Measurements from ENCODE around the gene ASIP. TPM values are rescaled to one million over a fixed set of nuclear protein-coding genes. Genes with fewer than 3 reads are reported as not detected.
A peak's percentile ranks its signal among the peaks of the same experiment; 100 is the strongest.
"Not testable (repeated sequence)": the region's sequence is repeated elsewhere in the genome, so short reads cannot be mapped to it uniquely, and the experiment has no call there.

The ASIP gene, protein sequence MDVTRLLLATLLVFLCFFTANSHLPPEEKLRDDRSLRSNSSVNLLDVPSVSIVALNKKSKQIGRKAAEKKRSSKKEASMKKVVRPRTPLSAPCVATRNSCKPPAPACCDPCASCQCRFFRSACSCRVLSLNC
- total RNA-seq (2012; rRNA removed), result not detected in 2 replicates

DNA sequence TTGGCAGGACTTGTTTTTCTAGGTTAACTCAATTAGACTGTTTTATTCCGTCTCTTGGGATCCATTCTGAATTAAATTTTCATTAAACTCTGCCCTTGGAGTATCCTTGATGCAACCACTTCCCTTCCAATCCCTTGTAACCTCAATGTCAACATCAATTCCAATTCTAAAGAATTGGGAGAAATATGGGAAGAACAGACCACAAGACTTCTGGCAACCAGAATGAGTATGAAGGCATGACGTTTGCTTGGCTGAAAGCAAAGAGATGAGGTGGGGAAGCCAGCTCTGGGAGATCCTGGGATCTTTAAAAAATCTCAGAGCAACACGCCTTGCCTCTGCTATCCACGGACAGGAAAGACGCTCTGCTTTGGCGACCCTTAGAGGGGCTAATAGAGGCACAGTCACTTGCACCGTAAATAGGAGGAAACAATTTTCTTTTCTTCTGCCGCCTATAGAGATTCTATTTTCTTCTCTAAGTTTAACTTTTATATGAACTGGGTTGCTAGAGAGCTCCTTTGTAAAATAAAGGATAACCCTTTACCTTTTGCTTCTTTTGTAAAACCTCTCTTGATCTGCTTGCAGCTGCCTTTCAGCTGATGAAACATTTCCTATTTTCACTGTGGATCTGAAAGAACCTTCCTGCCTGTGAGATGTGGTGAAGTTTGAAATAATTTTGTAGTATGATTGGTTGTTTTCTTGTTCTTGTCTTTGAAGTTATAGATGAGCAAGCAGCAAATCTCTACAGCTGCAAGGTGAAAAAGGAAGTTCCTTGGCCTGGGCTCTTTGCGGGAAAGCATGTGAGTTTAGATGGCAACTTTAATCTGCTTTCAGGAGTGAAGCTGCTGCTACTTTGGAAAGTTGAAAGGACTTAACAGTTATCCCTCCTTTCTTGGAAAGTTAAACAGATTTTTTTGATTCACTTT is at the start of gene ASIP:
TSS of gene ASIP (plus strand) at position 731 of the 923 bp plus-strand sequence. CDS start 18,952 bp downstream, outside the sequence.
- Histone ChIP-seq H3K4me2 (ENCODE audit: low read length) (no peak within 1 kb of the TSS), H3K27me3 (ENCODE audit: control insufficient read depth, insufficient read depth, low read length) (peaks cover 12% of the 10 kb centered on the region), H3K4me3 (ENCODE audit: low read length) (no peak within 1 kb of the TSS)

DNA sequence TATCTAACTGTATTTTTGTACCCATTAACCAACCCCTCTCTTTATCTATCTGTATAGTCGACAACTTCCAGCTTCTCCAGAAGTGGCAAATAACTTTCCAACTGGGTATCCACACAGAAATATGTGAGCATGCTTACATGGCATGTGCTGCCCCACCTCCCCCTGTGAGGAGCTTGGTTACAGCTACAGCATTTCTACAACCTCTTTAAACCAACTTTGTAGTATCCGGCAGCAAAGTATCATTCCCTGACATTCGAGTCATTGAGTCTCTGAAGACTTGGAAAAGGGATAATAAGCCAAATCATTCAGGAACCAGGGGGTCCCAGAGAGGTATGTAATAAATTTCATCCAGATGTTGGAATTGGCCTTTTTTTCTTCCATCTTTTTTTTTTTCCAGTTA is 48.2 kb upstream of the ASIP start:
- peaks cover 54% of the 10 kb centered on the region for H3K27me3 ChIP-seq (ENCODE audit: control insufficient read depth, insufficient read depth, low read length)
- no peaks in the 10 kb centered on the region for H3K4me1 ChIP-seq (ENCODE audit: control insufficient read depth, insufficient read depth, low read length)
- H3K9ac ChIP-seq (ENCODE audit: low read depth, low read length), result no peak overlapping the region
- no peak overlapping the region for H3K4me2 ChIP-seq (ENCODE audit: low read length)
- H3K36me3 ChIP-seq (ENCODE audit: insufficient read depth, low read length), result no peaks in the 10 kb centered on the region
- H3K4me3 ChIP-seq (ENCODE audit: low read length), result no peak overlapping the region
- no peaks in the 10 kb centered on the region for H3K9me3 ChIP-seq (replicated peaks; ENCODE audit: low read length)

More for the DNA sequence above, at the start of gene ASIP:
- no peaks in the 10 kb centered on the region for H3K36me3 ChIP-seq (ENCODE audit: insufficient read depth, low read length)
- no peaks in the 10 kb centered on the region for H3K9me3 ChIP-seq (replicated peaks; ENCODE audit: low read length)
- peaks cover 3% of the 10 kb centered on the region for H3K4me1 ChIP-seq (ENCODE audit: control insufficient read depth, insufficient read depth, low read length)
- no peak within 1 kb of the TSS for H3K9ac ChIP-seq (ENCODE audit: low read depth, low read length)

DNA sequence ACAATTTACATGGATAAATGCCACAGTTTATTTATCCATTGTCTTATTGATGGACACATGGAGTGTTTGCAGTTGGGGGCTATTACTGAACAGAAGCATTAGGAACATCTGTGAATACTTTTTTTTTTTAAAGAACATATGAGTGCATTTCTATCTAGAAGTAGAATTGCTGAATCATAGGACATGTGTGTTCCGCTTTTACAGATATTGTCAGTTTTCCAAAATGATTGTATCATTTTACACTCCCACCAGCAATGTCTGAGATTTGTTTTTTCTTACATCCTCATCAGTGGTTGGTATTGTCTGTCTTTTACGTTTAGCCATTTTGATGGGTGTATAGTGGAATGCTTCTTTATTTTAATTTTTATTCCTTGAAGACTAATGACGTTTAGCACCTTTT is 42.0 kb upstream of the ASIP start:
- H3K4me2 ChIP-seq (ENCODE audit: low read length), result no peak overlapping the region
- H3K4me1 ChIP-seq (ENCODE audit: control insufficient read depth, insufficient read depth, low read length), result no peaks in the 10 kb centered on the region
- no peaks in the 10 kb centered on the region for H3K36me3 ChIP-seq (ENCODE audit: insufficient read depth, low read length)
- peaks cover 52% of the 10 kb centered on the region for H3K27me3 ChIP-seq (ENCODE audit: control insufficient read depth, insufficient read depth, low read length)
- H3K9me3 ChIP-seq (replicated peaks; ENCODE audit: low read length), result no peaks in the 10 kb centered on the region
- no peak overlapping the region for H3K4me3 ChIP-seq (ENCODE audit: low read length)
- no peak overlapping the region for H3K9ac ChIP-seq (ENCODE audit: low read depth, low read length)

DNA sequence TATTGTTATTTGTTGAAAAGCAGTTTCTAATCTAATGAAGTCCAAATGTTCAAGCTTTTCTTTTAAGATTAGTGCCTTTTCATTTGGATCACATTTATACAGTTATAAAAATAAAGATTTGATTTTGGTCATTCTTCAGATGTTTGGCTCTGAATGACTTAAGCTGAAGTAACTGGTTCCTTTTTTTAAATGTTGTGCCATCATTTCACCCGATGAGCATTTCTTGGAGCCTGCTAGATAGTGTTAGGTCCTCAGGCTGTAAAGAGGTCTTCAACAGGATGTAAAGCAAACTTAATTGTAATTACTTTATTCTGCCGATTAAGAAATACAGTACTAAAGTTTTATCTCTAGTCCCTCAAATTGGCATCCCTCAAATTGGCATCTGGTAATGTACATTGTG is 41.2 kb upstream of the ASIP start:
- Histone ChIP-seq H3K36me3 (ENCODE audit: insufficient read depth, low read length) (no peaks in the 10 kb centered on the region), H3K4me3 (ENCODE audit: low read length) (no peak overlapping the region), H3K27me3 (ENCODE audit: control insufficient read depth, insufficient read depth, low read length) (peaks cover 44% of the 10 kb centered on the region)

DNA sequence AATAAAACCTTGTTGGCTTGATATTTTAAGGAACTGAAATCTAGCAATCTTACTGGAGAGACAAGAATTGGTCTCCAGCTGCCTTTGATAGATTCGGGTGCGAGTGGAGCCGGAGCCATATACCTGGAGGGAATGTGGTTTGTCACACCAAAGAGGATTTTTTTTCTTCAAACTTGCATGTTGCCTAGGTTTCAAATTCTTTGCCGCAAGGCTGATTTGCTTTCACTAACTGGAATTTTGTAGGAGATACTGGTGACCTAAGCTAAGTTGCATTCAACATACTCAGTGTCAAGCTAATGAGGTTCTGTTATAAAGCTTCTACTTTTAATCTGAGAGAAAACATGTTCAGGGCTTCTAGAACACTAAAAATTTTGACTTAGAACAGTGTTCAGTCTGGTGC is 39.7 kb upstream of the ASIP start:
- Histone ChIP-seq H3K27me3 (ENCODE audit: control insufficient read depth, insufficient read depth, low read length) (peaks cover 37% of the 10 kb centered on the region), H3K36me3 (ENCODE audit: insufficient read depth, low read length) (no peaks in the 10 kb centered on the region), H3K4me2 (ENCODE audit: low read length) (no peak overlapping the region), H3K4me3 (ENCODE audit: low read length) (no peak overlapping the region), H3K4me1 (ENCODE audit: control insufficient read depth, insufficient read depth, low read length) (no peaks in the 10 kb centered on the region), H3K9ac (ENCODE audit: low read depth, low read length) (no peak overlapping the region), H3K9me3 (replicated peaks; ENCODE audit: low read length) (no peaks in the 10 kb centered on the region)

More for the DNA sequence above, 41.2 kb upstream of the ASIP start:
- Histone ChIP-seq H3K4me1 (ENCODE audit: control insufficient read depth, insufficient read depth, low read length) (no peaks in the 10 kb centered on the region), H3K9ac (ENCODE audit: low read depth, low read length) (no peak overlapping the region), H3K4me2 (ENCODE audit: low read length) (no peak overlapping the region), H3K9me3 (replicated peaks; ENCODE audit: low read length) (no peaks in the 10 kb centered on the region)

DNA sequence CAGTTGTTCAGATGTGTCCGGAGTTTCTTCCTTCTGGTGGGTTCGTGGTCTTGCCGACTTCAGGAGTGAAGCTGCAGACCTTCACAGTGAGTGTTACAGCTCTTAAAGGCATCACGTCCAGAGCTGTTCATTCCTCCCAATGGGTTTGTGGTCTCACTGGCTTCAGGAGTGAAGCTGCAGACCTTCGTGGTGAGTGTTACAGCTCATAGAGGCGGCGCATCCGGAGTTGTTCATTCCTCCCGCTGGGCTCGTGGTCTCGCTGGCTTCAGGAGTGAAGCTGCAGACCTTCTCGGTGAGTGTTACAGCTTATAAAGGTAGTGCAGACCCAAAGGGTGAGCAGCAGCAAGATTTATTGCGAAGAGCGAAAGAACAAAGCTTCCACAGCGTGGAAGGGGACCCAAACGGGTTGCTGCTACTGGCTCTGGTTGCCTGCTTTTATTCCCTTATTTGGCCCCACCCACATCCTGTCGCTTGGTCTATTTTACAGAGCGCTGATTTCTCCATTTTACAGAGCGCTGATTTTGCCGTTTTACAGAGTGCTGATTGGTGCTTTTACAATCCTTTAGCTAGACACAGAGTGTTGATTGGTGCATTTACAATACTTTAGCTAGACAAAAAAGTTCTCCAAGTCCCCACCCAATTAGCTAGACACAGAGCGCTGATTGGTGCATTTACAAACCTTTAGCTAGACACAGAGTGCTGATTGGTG is 35.9 kb upstream of the ASIP start:
- H3K9me3 ChIP-seq (replicated peaks; ENCODE audit: low read length); H3K9ac ChIP-seq (ENCODE audit: low read depth, low read length); H3K4me2 ChIP-seq (ENCODE audit: low read length); H3K4me1 ChIP-seq (ENCODE audit: control insufficient read depth, insufficient read depth, low read length); H3K4me3 ChIP-seq (ENCODE audit: low read length); H3K36me3 ChIP-seq (ENCODE audit: insufficient read depth, low read length): not testable (repeated sequence)
- H3K27me3 ChIP-seq (ENCODE audit: control insufficient read depth, insufficient read depth, low read length), result peaks cover 21% of the 10 kb centered on the region

DNA sequence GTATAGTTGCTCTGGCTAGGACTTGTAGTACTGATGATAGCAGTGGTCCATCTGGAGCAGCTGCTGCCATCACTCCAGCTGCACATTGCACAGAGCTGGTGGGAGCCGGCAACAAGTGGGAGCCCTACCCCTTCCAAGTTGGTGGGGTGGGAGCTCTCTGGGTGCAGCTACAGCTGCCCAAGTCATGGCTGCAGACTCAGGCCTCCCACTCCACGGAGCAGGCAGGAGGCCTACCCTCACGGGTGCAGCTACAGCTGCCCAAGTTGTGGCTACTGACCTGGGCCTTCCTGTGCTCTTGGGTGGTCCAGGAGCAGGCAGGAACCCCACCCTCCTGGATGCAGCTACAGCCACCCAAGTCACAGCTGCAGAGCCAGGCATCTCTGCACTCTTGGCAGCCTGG is 32.1 kb upstream of the ASIP start:
- Histone ChIP-seq H3K4me3 (ENCODE audit: low read length) (no peak overlapping the region), H3K36me3 (ENCODE audit: insufficient read depth, low read length) (no peaks in the 10 kb centered on the region), H3K9ac (ENCODE audit: low read depth, low read length) (no peak overlapping the region), H3K27me3 (ENCODE audit: control insufficient read depth, insufficient read depth, low read length) (no peaks in the 10 kb centered on the region), H3K9me3 (replicated peaks; ENCODE audit: low read length) (peaks cover 11% of the 10 kb centered on the region), H3K4me2 (ENCODE audit: low read length) (no peak overlapping the region), H3K4me1 (ENCODE audit: control insufficient read depth, insufficient read depth, low read length) (no peaks in the 10 kb centered on the region)

DNA sequence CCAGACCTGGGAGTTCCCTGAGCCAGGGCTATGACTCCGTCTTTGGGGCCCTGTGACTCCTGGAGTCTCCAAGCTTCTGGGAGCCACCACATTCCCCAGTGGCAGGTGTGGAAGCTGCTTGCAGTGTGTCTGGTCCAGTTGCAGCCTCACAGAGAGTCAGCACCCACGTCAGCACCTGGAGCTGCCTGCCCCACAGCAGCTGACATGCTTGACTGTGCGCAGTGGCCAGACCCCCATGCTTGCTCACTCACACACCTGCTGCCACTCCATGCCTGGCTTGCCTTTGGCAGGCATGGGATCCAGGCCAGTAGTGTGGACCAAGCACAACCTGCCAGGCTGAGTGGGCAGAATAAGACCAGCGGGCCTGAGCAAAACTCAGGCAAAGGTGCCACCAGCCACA is 31.0 kb upstream of the ASIP start:
- Histone ChIP-seq H3K9me3 (replicated peaks; ENCODE audit: low read length) (peaks cover 11% of the 10 kb centered on the region), H3K4me3 (ENCODE audit: low read length) (no peak overlapping the region), H3K4me2 (ENCODE audit: low read length) (no peak overlapping the region), H3K36me3 (ENCODE audit: insufficient read depth, low read length) (no peaks in the 10 kb centered on the region), H3K4me1 (ENCODE audit: control insufficient read depth, insufficient read depth, low read length) (peaks cover 1% of the 10 kb centered on the region), H3K27me3 (ENCODE audit: control insufficient read depth, insufficient read depth, low read length) (no peaks in the 10 kb centered on the region), H3K9ac (ENCODE audit: low read depth, low read length) (no peak overlapping the region)

DNA sequence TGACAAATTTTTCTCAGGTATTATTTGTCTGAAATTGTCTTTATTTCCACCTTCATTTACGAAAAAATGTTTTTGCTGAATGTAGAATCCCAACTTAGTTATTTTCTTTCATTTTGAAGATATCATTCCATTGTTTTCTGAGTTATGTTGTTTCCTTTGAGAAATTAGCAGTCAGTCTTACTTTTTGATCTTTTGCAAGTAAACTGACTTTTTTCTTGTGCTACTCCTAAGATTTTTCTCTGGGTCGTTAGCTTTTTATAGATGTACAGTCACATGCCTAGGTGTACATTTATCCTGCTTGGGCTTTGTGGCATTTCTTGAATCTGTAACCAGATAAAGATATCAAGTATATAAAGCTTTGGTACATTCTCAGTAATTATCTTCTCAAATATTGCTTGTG is 29.6 kb upstream of the ASIP start:
- no peaks in the 10 kb centered on the region for H3K36me3 ChIP-seq (ENCODE audit: insufficient read depth, low read length)
- no peak overlapping the region for H3K4me2 ChIP-seq (ENCODE audit: low read length)
- no peak overlapping the region for H3K9ac ChIP-seq (ENCODE audit: low read depth, low read length)
- H3K27me3 ChIP-seq (ENCODE audit: control insufficient read depth, insufficient read depth, low read length), result no peaks in the 10 kb centered on the region
- H3K9me3 ChIP-seq (replicated peaks; ENCODE audit: low read length), result peaks cover 11% of the 10 kb centered on the region
- peaks cover 12% of the 10 kb centered on the region for H3K4me1 ChIP-seq (ENCODE audit: control insufficient read depth, insufficient read depth, low read length)
- H3K4me3 ChIP-seq (ENCODE audit: low read length), result no peak overlapping the region

DNA sequence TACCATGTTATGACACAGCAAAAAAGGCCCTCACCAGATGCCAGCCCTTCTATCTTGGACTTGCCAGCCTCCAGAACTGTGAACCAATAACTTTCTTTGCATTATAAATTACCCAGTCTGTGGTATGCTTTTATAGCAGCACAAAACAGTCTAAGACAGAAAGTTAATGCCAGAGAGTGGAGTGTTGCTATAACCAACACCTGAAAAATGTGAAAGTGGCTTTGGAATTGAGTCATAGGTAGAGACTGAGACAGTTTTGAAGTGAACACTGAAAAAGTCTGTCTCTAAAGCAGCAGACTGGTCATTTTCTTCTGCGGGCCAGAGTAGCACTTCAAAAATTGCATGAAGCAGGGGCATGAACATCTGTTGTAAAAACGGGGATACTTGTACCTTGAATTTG is 28.0 kb upstream of the ASIP start:
- Histone ChIP-seq H3K4me3 (ENCODE audit: low read length) (no peak overlapping the region), H3K9me3 (replicated peaks; ENCODE audit: low read length) (peaks cover 11% of the 10 kb centered on the region), H3K9ac (ENCODE audit: low read depth, low read length) (no peak overlapping the region), H3K36me3 (ENCODE audit: insufficient read depth, low read length) (no peaks in the 10 kb centered on the region), H3K27me3 (ENCODE audit: control insufficient read depth, insufficient read depth, low read length) (no peaks in the 10 kb centered on the region), H3K4me2 (ENCODE audit: low read length) (no peak overlapping the region), H3K4me1 (ENCODE audit: control insufficient read depth, insufficient read depth, low read length) (peaks cover 16% of the 10 kb centered on the region)

DNA sequence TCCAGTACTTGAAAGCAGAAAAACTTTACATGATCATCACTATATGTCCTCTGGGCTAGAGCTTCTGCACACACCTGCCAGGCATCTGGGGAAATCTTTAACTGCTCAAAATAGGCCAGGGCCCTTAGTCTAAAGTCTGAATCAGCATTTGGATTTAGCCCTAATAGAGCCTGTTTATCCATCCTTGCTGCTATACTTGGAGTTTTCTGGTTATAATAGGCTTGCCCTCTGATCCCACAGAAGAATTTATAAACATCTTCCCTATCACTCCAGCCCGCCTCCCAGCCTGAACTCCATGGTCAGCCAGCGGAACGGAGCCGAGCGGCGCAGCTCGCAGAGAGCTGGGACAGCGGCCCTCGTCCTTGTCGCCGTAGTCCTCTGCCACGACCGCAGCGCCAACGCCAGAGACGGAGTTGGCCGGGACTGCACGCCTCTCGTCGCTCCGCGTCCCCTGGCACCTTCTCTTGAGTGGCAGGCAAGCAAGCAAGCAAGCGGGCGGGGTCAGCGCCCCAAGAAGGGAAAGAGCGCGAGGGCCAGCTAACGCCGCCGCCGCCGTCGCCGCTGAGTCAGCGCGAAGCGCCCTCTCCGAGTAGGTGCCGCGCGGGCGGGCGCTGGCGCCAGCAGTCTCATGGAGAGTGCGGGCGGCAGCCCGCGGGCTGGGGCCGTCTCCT is 25.4 kb upstream of the ASIP start:
- Histone ChIP-seq H3K9ac (ENCODE audit: low read depth, low read length) (peak overlapping the region; percentile 70), H3K4me1 (ENCODE audit: control insufficient read depth, insufficient read depth, low read length) (peaks cover 28% of the 10 kb centered on the region), H3K9me3 (replicated peaks; ENCODE audit: low read length) (peaks cover 11% of the 10 kb centered on the region), H3K4me2 (ENCODE audit: low read length) (peak overlapping the region; percentile 97), H3K4me3 (ENCODE audit: low read length) (peak overlapping the region; percentile 75), H3K27me3 (ENCODE audit: control insufficient read depth, insufficient read depth, low read length) (no peaks in the 10 kb centered on the region), H3K36me3 (ENCODE audit: insufficient read depth, low read length) (no peaks in the 10 kb centered on the region)

All from skeletal muscle satellite cell (primary cell).